ENCODE results near the gene GIPC1.

Gene GIPC1

GRCh38 chr19:14433554-14434501, 62.1 kb downstream of the GIPC1 start:
- TF ChIP-seq CTCF (IDR thresholded peaks at IDR 0.05; ENCODE audit: insufficient read depth, low read length, missing control alignments) = no peak
- ChIA-PET CTCF (interaction anchor here (0.6 to 1.0 kb wide), 2 partner anchors 297 to 553 kb away, joined by 3 read pairs; partner anchors contain the start of gene ASF1B), POLR2A (no interaction called here)
- peak overlapping the region; percentile 70 for H3K4me3 ChIP-seq (ENCODE audit: low read depth, low read length)
- no peak for DNase-seq (ENCODE audit: low read depth, low spot score)

GRCh38 chr19:14432791-14433553, 63.0 kb downstream of the GIPC1 start, which contains the start of gene PKN1:
Gene PKN1 (plus strand): TSS chr19:14433306. CDS start chr19:14433522, 216 bp downstream.
- H3K4me3 ChIP-seq (ENCODE audit: low read depth, low read length) = peak within 1 kb of the TSS; percentile 70
- DNase-seq (ENCODE audit: low read depth, low spot score) = no peak
- ChIA-PET CTCF (interaction anchor here (0.9 to 3.4 kb wide), 8 partner anchors 11 to 296 kb away, joined by 3 to 45 read pairs (median 4); partner anchors contain the start of genes ASF1B and DDX39A), POLR2A (interaction anchor here (0.6 kb wide), 1 partner anchor 274 kb away, joined by 4 read pairs; no protein-coding TSS in a partner anchor)
- peak; percentile 2 for TF ChIP-seq CTCF (IDR thresholded peaks at IDR 0.05; ENCODE audit: insufficient read depth, low read length, missing control alignments)

GRCh38 chr19:14430712-14431111, 65.2 kb downstream of the GIPC1 start:
- no peak for DNase-seq (ENCODE audit: low read depth, low spot score)
- ChIA-PET POLR2A (interaction anchor here (0.5 kb wide), 1 partner anchor 67 kb away, joined by 3 read pairs; no protein-coding TSS in a partner anchor), CTCF (interaction anchor here (0.6 to 3.4 kb wide), 6 partner anchors 9 to 1678 kb away, joined by 3 to 45 read pairs (median 4); partner anchors contain the start of gene DDX39A)
- no peak for TF ChIP-seq CTCF (IDR thresholded peaks at IDR 0.05; ENCODE audit: insufficient read depth, low read length, missing control alignments)
- H3K4me3 ChIP-seq (ENCODE audit: low read depth, low read length) = no peak overlapping the region

- DNase-seq (ENCODE audit: low read depth, low spot score) = no peak
- no peak for TF ChIP-seq CTCF (IDR thresholded peaks at IDR 0.05; ENCODE audit: insufficient read depth, low read length, missing control alignments)
Observed at GRCh38 chr19:14428882-14429416, 67.0 kb downstream of the GIPC1 start.

More at GRCh38 chr19:14428882-14429416, 67.0 kb downstream of the GIPC1 start:
- POLR2A ChIA-PET = interaction anchor here (0.7 kb wide), 1 partner anchor 248 kb away, joined by 3 read pairs; no protein-coding TSS in a partner anchor
- no peak overlapping the region for H3K4me3 ChIP-seq (ENCODE audit: low read depth, low read length)
- CTCF ChIA-PET = interaction anchor here (0.9 to 1.8 kb wide), 4 partner anchors 9 to 52 kb away, joined by 3 to 8 read pairs (median 3); partner anchors contain the start of gene DDX39A

Data from AG04449 (cell line).